Measurements from ENCODE around the gene GABRA4. TPM values are rescaled to one million over a fixed set of nuclear protein-coding genes. Genes with fewer than 3 reads are reported as not detected.

Gene GABRA4
- total and polyA plus RNA-seq, 7 donors: 0.09 to 0.36 (median 0.21) TPM; not detected in 3

- Histone ChIP-seq H3K27me3 (no peaks in the 10 kb centered on the region), H3K27ac (no peak overlapping the region), H3K36me3 (no peaks in the 10 kb centered on the region), H3K4me3 (no peak overlapping the region), H3K9me3 (no peaks in the 10 kb centered on the region), H3K4me1 (no peaks in the 10 kb centered on the region)
- DNase-seq: no peak
- intact Hi-C loops (cut with DNase I): no loop called here
- no peak for TF ChIP-seq EP300 (IDR thresholded peaks at IDR 0.05)
- no peak for TF ChIP-seq CTCF (IDR thresholded peaks at IDR 0.05)
- TF ChIP-seq POLR2AphosphoS5 (IDR thresholded peaks at IDR 0.05): no peak
Measured at GRCh38 chr4:46945062-46945461, 48.3 kb downstream of the GABRA4 start.

- 91 to 99% methylated on average over 1 of the region's 1 CpG for WGBS, 2 donors
- no peak for TF ChIP-seq POLR2A (IDR thresholded peaks at IDR 0.05)
- no peak for TF ChIP-seq POLR2AphosphoS5 (IDR thresholded peaks at IDR 0.05)
- no peak for TF ChIP-seq CTCF (IDR thresholded peaks at IDR 0.05)
- TF ChIP-seq EP300 (IDR thresholded peaks at IDR 0.05): no peak
- H3K9me3 ChIP-seq: no peaks in the 10 kb centered on the region
- no peaks in the 10 kb centered on the region for H3K4me1 ChIP-seq
- DNase-seq: no peak
- H3K27ac ChIP-seq: no peak overlapping the region
- H3K27me3 ChIP-seq: no peaks in the 10 kb centered on the region
- intact Hi-C loops (cut with DNase I): no loop called here
- no peaks in the 10 kb centered on the region for H3K36me3 ChIP-seq
- no peak overlapping the region for H3K4me3 ChIP-seq
Measured at GRCh38 chr4:46944345-46944744, 49.0 kb downstream of the GABRA4 start.

- TF ChIP-seq EP300 (IDR thresholded peaks at IDR 0.05) (no peak), POLR2AphosphoS5 (IDR thresholded peaks at IDR 0.05) (no peak), POLR2A (IDR thresholded peaks at IDR 0.05) (no peak), CTCF (IDR thresholded peaks at IDR 0.05) (no peak)
- WGBS, 2 donors: 68 to 86% methylated on average over 1 of the region's 1 CpG
- intact Hi-C loops (cut with DNase I): no loop called here
Measured at GRCh38 chr4:46937493-46937892, 55.9 kb downstream of the GABRA4 start.

GRCh38 chr4:46934726-46935125 lies 58.7 kb downstream of the GABRA4 start:
- no peak for DNase-seq
- no peaks in the 10 kb centered on the region for H3K36me3 ChIP-seq
- no peak for TF ChIP-seq CTCF (IDR thresholded peaks at IDR 0.05)
- no peak for TF ChIP-seq EP300 (IDR thresholded peaks at IDR 0.05)
- TF ChIP-seq POLR2A (IDR thresholded peaks at IDR 0.05): no peak
- TF ChIP-seq POLR2AphosphoS5 (IDR thresholded peaks at IDR 0.05): no peak
- WGBS, 2 donors: 16 to 73% methylated on average over 2 of the region's 2 CpGs
- no peaks in the 10 kb centered on the region for H3K27me3 ChIP-seq
- H3K4me3 ChIP-seq: no peak overlapping the region
- H3K27ac ChIP-seq: no peak overlapping the region
- H3K4me1 ChIP-seq: no peaks in the 10 kb centered on the region
- intact Hi-C loops (cut with DNase I): no loop called here
- no peaks in the 10 kb centered on the region for H3K9me3 ChIP-seq

More at GRCh38 chr4:46937493-46937892, 55.9 kb downstream of the GABRA4 start:
- Histone ChIP-seq H3K36me3 (no peaks in the 10 kb centered on the region), H3K27ac (no peak overlapping the region), H3K4me1 (no peaks in the 10 kb centered on the region), H3K27me3 (no peaks in the 10 kb centered on the region), H3K4me3 (no peak overlapping the region), H3K9me3 (no peaks in the 10 kb centered on the region)
- DNase-seq: no peak

GRCh38 chr4:46933686-46934085 lies 59.7 kb downstream of the GABRA4 start:
- intact Hi-C loops (cut with DNase I): no loop called here
- no peaks in the 10 kb centered on the region for H3K36me3 ChIP-seq
- DNase-seq: no peak
- no peaks in the 10 kb centered on the region for H3K4me1 ChIP-seq
- no peaks in the 10 kb centered on the region for H3K27me3 ChIP-seq
- 87 to 89% methylated on average over 3 of the region's 3 CpGs for WGBS, 2 donors
- no peak overlapping the region for H3K4me3 ChIP-seq
- no peaks in the 10 kb centered on the region for H3K9me3 ChIP-seq
- H3K27ac ChIP-seq: no peak overlapping the region
- TF ChIP-seq CTCF (IDR thresholded peaks at IDR 0.05): no peak
- no peak for TF ChIP-seq POLR2A (IDR thresholded peaks at IDR 0.05)
- TF ChIP-seq POLR2AphosphoS5 (IDR thresholded peaks at IDR 0.05): no peak
- TF ChIP-seq EP300 (IDR thresholded peaks at IDR 0.05): no peak
